GM19463 (cell line): ENCODE results near the gene FBN1.

Experiments
- ATAC-seq: cut with Tn5 transposase; IDR thresholded peaks from one replicate; pipeline ENCODE4 v1.9.1; 2021; ENCODE audit warnings: mild to moderate bottlenecking, moderate library complexity; ENCODE audit not compliant: unreplicated experiment

Gene FBN1

GRCh38 chr15:48624700-48625099 lies 20.8 kb downstream of the FBN1 start:
- no peak for ATAC-seq

- ATAC-seq = no peak
Observed at GRCh38 chr15:48623456-48623855, 22.1 kb downstream of the FBN1 start.

- ATAC-seq = no peak
Observed at GRCh38 chr15:48622237-48622636, 23.3 kb downstream of the FBN1 start.

- ATAC-seq = no peak
Observed at GRCh38 chr15:48619446-48619845, 26.1 kb downstream of the FBN1 start.

GRCh38 chr15:48617619-48618018 lies 27.9 kb downstream of the FBN1 start:
- no peak for ATAC-seq

GRCh38 chr15:48616216-48616615 lies 29.3 kb downstream of the FBN1 start:
- no peak for ATAC-seq

- ATAC-seq = no peak
Observed at GRCh38 chr15:48614051-48614450, 31.5 kb downstream of the FBN1 start.

- no peak for ATAC-seq
Observed at GRCh38 chr15:48609486-48609885, 36.0 kb downstream of the FBN1 start.

GRCh38 chr15:48607846-48608245 lies 37.7 kb downstream of the FBN1 start:
- ATAC-seq = no peak

- ATAC-seq = no peak
Observed at GRCh38 chr15:48604567-48604966, 40.9 kb downstream of the FBN1 start.

- ATAC-seq = no peak
Observed at GRCh38 chr15:48603922-48604321, 41.6 kb downstream of the FBN1 start.

GRCh38 chr15:48603123-48603500 lies 42.4 kb downstream of the FBN1 start:
- ATAC-seq = no peak

GRCh38 chr15:48602358-48603122 lies 43.0 kb downstream of the FBN1 start:
- no peak for ATAC-seq

GRCh38 chr15:48601095-48601494 lies 44.4 kb downstream of the FBN1 start:
- no peak for ATAC-seq

GRCh38 chr15:48596841-48597240 lies 48.7 kb downstream of the FBN1 start:
- ATAC-seq = no peak

- ATAC-seq = no peak
Observed at GRCh38 chr15:48596415-48596814, 49.1 kb downstream of the FBN1 start.

- no peak for ATAC-seq
Observed at GRCh38 chr15:48595981-48596380, 49.5 kb downstream of the FBN1 start.

- ATAC-seq = no peak
Observed at GRCh38 chr15:48592933-48593332, 52.6 kb downstream of the FBN1 start.

GRCh38 chr15:48592221-48592731 lies 53.2 kb downstream of the FBN1 start:
- ATAC-seq = no peak

GRCh38 chr15:48590723-48591122 lies 54.8 kb downstream of the FBN1 start:
- ATAC-seq = no peak

- no peak for ATAC-seq
Observed at GRCh38 chr15:48584812-48585563, 60.5 kb downstream of the FBN1 start.
